GM19239 (cell line): ENCODE measurements around the gene HBM.
"Not testable (repeated sequence)": the region's sequence is repeated elsewhere in the genome, so short reads cannot be mapped to it uniquely, and the experiment has no call there.

ENCODE experiments used
- DNase-seq: peaks from one replicate; pipeline ENCODE4 v3.0.0; 2011; ENCODE audit warnings: low spot score; ENCODE audit not compliant: insufficient read length
- FAIRE-seq: peaks from 2 replicates; lab custom pipeline; 2011; peaks lifted over from hg19 to GRCh38; lab: Jason Lieb, UNC

The HBM gene

DNA sequence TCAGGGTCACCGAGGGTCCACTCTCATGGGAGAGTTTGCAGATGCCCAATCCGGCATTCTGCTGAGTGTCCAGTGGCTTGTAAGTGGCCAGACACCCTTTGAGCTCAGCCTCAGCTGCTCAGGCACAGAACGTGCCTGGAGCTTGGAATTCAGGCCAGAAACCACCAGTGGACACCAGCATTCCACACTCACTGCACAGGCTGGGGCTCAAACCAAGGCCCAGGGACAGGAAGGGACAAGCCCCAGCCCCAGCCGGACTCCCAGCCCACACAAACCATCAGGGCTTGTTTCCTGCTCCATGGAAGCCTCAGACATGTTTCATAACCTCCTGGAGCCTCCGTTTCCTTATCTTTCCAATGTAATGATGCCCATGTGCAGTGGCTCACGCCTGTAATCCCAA, 22.3 kb upstream of the HBM start:
- no peak for FAIRE-seq
- DNase-seq: no peak

DNA sequence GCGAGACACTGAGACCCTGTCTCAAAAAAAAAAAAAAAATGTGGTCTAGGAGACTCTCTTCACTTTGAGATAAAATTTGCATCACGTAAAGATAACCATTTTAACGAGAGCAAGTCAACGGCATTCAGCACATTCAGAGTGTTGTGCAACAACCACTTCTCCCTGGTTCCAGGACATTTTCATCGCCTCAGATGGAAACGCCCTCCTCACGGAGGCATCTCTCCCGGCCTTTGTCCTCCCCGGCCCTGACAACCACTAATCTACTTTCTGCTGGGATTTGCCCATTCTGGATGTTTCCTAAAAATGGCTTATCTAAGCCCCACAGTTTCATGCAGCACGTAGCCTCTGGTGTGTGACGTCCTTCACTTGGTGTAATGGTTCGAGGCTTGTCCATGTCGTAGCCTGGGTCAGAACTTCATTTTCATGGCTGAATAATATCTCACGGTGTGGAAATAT, 21.0 kb upstream of the HBM start:
- DNase-seq (no peak), FAIRE-seq (no peak)

- FAIRE-seq (no peak), DNase-seq (no peak)
Observed at GRCh38 chr16:146646-147045, 19.1 kb upstream of the HBM start.

- FAIRE-seq (no peak), DNase-seq (no peak)
Observed at GRCh38 chr16:149024-149660, 16.6 kb upstream of the HBM start.

- DNase-seq: no peak
- no peak for FAIRE-seq
Observed at GRCh38 chr16:152141-153128, 13.3 kb upstream of the HBM start, which contains the start of gene HBZ. Gene HBZ, plus strand, starts transcription at chr16:152644. Its CDS starts 266 bp downstream, at chr16:152910.

GRCh38 chr16:153129-153521, 12.7 kb upstream of the HBM start:
- not testable (repeated sequence) for DNase-seq, FAIRE-seq

DNA sequence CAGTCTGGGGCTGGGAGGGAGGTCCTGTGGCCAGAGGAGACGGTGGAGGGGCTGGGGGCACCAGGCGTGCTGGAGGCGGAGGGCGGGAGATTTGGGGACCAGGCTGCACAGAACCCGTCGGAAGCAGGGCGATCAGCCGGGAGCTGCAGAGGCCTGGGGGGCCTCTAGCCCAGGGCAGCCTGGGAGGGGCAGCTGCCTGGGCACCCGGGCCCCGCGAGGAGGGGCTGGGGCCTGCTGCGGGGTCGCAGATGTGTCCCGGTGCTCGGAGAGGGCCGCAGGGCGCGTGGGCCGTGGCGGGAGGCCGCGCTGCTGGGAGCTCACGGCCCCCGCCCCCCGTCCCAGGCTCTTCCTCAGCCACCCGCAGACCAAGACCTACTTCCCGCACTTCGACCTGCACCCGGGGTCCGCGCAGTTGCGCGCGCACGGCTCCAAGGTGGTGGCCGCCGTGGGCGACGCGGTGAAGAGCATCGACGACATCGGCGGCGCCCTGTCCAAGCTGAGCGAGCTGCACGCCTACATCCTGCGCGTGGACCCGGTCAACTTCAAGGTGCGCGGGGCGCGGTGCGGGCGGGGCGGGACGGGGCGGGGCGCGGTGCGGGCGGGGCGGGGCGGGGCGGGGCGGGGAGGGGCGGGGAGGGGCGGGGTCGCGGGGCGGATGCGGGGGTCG, 12.1 kb upstream of the HBM start:
- FAIRE-seq: peak; percentile 45

DNA sequence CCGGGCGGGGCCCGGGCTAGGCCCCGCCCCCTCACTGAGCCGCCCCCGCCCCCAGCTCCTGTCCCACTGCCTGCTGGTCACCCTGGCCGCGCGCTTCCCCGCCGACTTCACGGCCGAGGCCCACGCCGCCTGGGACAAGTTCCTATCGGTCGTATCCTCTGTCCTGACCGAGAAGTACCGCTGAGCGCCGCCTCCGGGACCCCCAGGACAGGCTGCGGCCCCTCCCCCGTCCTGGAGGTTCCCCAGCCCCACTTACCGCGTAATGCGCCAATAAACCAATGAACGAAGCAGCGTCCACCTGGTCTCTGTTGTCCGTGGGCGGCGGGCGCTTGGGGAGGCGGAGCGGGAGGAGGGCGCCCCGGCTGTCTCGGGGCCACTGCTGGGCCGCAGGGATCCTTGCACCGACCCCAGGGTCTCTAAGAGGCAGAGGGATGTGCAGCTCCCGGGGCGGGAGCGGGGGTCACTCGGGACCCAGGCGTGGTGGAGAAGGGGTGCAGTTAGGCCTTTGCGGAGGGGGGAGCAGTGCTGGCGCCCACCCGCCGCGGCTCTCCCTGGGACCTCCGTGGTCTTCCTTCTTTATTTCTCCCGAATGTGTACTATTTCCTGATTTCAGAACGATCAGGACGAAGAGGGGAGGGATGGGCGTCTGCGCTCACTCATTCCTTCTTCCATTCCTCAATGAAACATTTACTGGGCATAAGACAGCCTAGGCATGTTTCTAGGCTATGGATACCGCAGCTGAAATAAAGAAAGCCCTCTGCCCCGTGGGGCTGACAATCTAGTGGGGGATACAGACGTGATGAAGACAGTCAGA, 11.4 kb upstream of the HBM start:
- DNase-seq (no peak), FAIRE-seq (no peak)

More for the DNA sequence above, 12.1 kb upstream of the HBM start:
- DNase-seq: not testable (repeated sequence)

GRCh38 chr16:155031-155398, 10.8 kb upstream of the HBM start:
- DNase-seq (no peak), FAIRE-seq (no peak)

DNA sequence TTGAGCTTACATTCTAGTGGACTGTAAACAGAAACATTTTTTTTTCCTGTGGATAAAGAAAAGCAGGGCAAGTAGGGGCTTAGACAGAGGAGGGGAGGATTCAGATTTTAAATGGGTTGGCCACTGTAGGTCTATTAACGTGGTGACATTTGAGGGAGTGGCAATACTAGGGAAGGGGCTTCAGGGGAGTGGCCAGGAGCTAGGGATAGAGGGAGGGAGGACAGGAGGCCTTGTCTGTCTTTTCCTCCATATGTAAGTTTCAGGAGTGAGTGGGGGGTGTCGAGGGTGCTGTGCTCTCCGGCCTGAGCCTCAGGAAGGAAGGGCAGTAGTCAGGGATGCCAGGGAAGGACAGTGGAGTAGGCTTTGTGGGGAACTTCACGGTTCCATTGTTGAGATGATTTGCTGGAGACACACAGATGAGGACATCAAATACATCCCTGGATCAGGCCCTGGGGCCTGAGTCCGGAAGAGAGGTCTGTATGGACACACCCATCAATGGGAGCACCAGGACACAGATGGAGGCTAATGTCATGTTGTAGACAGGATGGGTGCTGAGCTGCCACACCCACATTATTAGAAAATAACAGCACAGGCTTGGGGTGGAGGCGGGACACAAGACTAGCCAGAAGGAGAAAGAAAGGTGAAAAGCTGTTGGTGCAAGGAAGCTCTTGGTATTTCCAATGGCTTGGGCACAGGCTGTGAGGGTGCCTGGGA, 6.5 kb upstream of the HBM start:
- no peak for DNase-seq
- no peak for FAIRE-seq

GRCh38 chr16:160242-160641, 5.5 kb upstream of the HBM start:
- not testable (repeated sequence) for FAIRE-seq, DNase-seq

DNA sequence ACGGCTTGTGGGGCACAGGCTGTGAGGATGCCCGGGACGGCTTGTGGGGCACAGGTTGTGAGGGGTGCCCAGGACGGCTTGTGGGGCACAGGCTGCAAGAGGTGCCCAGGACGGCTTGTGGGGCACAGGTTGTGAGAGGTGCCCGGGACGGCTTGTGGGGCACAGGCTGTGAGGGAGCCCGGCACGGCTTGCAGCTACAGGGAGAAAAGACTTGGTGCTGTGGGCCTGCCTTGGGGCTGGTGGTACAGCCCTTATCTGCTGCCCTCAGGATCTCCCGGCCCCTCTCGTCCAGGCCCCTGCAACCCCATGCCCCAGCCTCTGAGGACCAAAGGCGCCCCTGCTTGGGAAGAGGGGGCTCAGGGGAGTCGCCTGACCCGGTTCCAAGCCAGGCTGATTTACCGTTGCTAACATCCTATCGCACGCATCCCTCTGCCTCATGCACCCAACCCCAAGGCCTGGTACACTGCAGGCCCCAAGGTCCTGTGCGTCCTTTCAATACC, 5.0 kb upstream of the HBM start:
- FAIRE-seq (no peak), DNase-seq (no peak)

GRCh38 chr16:162271-162991, 3.3 kb upstream of the HBM start:
- FAIRE-seq (no peak), DNase-seq (no peak)

DNA sequence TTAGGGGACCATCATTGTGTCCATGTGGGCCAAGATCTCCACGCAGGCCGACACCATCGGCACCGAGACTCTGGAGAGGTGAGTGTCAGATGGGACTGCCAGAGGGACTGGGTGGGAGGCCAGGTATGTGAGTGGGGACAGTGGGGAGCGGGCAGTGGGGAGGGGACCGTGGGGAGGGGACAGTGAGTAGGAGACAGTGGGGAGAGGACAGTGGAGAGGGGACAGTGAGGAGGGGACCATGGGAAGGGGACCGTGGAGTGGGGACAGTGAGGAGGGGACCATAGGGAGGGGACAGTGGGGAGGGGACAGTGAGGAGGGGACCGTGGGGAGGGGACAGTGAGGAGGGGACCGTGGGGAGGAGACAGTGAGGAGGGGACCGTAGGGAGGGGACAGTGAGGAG, 2.6 kb upstream of the HBM start:
- DNase-seq, FAIRE-seq: not testable (repeated sequence)

- not testable (repeated sequence) for DNase-seq, FAIRE-seq
Observed at GRCh38 chr16:163696-164095, 2.1 kb upstream of the HBM start.

DNA sequence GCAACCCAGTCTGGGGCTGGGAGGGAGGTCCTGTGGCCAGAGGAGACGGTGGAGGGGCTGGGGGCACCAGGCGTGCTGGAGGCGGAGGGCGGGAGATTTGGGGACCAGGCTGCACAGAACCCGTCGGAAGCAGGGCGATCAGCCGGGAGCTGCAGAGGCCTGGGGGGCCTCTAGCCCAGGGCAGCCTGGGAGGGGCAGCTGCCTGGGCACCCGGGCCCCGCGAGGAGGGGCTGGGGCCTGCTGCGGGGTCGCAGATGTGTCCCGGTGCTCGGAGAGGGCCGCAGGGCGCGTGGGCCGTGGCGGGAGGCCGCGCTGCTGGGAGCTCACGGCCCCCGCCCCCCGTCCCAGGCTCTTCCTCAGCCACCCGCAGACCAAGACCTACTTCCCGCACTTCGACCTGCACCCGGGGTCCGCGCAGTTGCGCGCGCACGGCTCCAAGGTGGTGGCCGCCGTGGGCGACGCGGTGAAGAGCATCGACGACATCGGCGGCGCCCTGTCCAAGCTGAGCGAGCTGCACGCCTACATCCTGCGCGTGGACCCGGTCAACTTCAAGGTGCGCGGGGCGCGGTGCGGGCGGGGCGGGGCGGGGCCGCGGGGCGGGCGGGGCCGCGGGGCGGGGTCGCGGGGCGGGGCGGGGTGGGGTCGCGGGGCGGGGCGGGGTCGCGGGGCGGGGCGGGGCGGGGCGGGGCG, 1.5 kb upstream of the HBM start:
- DNase-seq, FAIRE-seq: not testable (repeated sequence)

GRCh38 chr16:164827-165538, 795 bp upstream of the HBM start:
- FAIRE-seq (no peak), DNase-seq (no peak)
